DOHH2 (cell line): ENCODE measurements around the gene DCAF17.

ENCODE experiments used
- H3F3A ChIP-seq: fragments of 200-600 bp; sonication (generic), shearing (Covaris generic); 2 replicates; pipeline ENCODE4 v1.6.0; 2016; ENCODE audit warnings: antibody characterized with exemption, mild to moderate bottlenecking; ENCODE audit not compliant: control insufficient read depth, insufficient read depth
- H3K27ac ChIP-seq: fragments of 200-600 bp; sonication (generic); 2 replicates; pipeline ENCODE4 v1.5.1; 2014; ENCODE audit warnings: low read depth, mild to moderate bottlenecking, low read length, moderate library complexity
- H3K27me3 ChIP-seq: fragments of 200-600 bp; sonication (generic); 2 replicates; pipeline ENCODE4 v1.6.1; 2014; ENCODE audit warnings: mild to moderate bottlenecking, low read length, mixed read lengths; ENCODE audit not compliant: control insufficient read depth
- H3K36me3 ChIP-seq: fragments of 200-600 bp; sonication (generic); 2 replicates; pipeline ENCODE4 v1.6.1; 2014; ENCODE audit warnings: mild to moderate bottlenecking, low read length, moderate library complexity, mixed read lengths; ENCODE audit not compliant: control insufficient read depth
- H3K4me1 ChIP-seq: fragments of 200-600 bp; sonication (generic); 2 replicates; pipeline ENCODE4 v1.6.1; 2014; ENCODE audit warnings: mild to moderate bottlenecking, low read length, mixed read lengths; ENCODE audit not compliant: control insufficient read depth
- H3K4me2 ChIP-seq: fragments of 200-600 bp; sonication (generic); 2 replicates; pipeline ENCODE4 v1.6.0; 2014; ENCODE audit warnings: mild to moderate bottlenecking, low read length, moderate library complexity
- H3K4me3 ChIP-seq: fragments of 200-600 bp; sonication (generic); 2 replicates; pipeline ENCODE4 v1.5.1; 2014; ENCODE audit warnings: mild to moderate bottlenecking, low read length, mixed read lengths
- H3K79me2 ChIP-seq: fragments of 200-600 bp; sonication (generic); 2 replicates; pipeline ENCODE4 v1.6.1; 2014; ENCODE audit warnings: mild to moderate bottlenecking, low read length, mixed read lengths; ENCODE audit not compliant: control insufficient read depth
- H3K9me2 ChIP-seq: fragments of 200-600 bp; sonication (generic); replicated peaks from 2 replicates; pipeline ENCODE4 v1.6.1; 2014; ENCODE audit warnings: mild to moderate bottlenecking, low read length, mixed read lengths; ENCODE audit not compliant: control insufficient read depth
- H3K9me3 ChIP-seq: fragments of 200-600 bp; sonication (generic); 2 replicates; pipeline ENCODE4 v1.6.1; 2014; ENCODE audit warnings: antibody characterized with exemption, low read length, mixed read lengths; ENCODE audit not compliant: control insufficient read depth, insufficient read depth
- H4K20me1 ChIP-seq: fragments of 200-600 bp; sonication (generic); 2 replicates; pipeline ENCODE4 v1.6.0; 2014; ENCODE audit warnings: low read depth, mild to moderate bottlenecking, antibody characterized with exemption, low read length, moderate library complexity; ENCODE audit not compliant: control insufficient read depth, insufficient read depth
- EZH2phosphoT487 ChIP-seq: fragments of 200-600 bp; sonication (generic); IDR thresholded peaks from 2 replicates; pipeline ENCODE4 v1.6.1; 2017; ENCODE audit warnings: borderline replicate concordance, mild to moderate bottlenecking, antibody characterized with exemption, low read length, moderate library complexity, mixed read lengths
- TF ChIP-seq, protein P1 (sequence below): fragments of 200-600 bp; sonication (generic); IDR thresholded peaks from one replicate; pipeline ENCODE4 v1.5.1; 2014; ENCODE audit warnings: antibody characterized with exemption, mild to moderate bottlenecking, low read depth, low read length; ENCODE audit not compliant: poor library complexity, severe bottlenecking

DCAF17 gene

DNA sequence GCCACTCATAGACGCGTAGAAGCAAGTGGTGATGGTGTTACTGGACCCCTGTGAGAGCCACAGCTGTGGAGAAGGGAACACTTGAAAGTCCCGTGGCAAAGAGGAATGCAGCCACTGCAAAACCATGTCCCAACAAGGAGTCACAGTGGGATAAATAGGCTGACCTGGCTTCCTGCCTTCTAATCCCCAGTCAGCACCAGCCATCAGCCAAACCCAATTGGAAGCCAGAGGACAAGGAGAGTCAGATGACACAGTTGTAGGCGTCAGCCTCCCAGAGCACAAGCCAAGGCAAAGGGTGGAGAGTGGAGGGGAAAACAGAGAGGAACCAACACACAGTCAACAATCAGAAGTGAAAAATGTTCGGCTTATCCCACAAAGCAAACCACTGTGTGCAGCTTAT, 82.8 kb downstream of the DCAF17 start:
- H3K79me2 ChIP-seq = no peaks in the 10 kb centered on the region
- H3K9me3 ChIP-seq = no peaks in the 10 kb centered on the region
- no peak overlapping the region for H3K4me3 ChIP-seq
- H3K27me3 ChIP-seq = peaks cover 21% of the 10 kb centered on the region
- H4K20me1 ChIP-seq = no peaks in the 10 kb centered on the region
- no peaks in the 10 kb centered on the region for H3F3A ChIP-seq
- no peak for TF ChIP-seq EZH2phosphoT487
- TF ChIP-seq, protein P1, sequence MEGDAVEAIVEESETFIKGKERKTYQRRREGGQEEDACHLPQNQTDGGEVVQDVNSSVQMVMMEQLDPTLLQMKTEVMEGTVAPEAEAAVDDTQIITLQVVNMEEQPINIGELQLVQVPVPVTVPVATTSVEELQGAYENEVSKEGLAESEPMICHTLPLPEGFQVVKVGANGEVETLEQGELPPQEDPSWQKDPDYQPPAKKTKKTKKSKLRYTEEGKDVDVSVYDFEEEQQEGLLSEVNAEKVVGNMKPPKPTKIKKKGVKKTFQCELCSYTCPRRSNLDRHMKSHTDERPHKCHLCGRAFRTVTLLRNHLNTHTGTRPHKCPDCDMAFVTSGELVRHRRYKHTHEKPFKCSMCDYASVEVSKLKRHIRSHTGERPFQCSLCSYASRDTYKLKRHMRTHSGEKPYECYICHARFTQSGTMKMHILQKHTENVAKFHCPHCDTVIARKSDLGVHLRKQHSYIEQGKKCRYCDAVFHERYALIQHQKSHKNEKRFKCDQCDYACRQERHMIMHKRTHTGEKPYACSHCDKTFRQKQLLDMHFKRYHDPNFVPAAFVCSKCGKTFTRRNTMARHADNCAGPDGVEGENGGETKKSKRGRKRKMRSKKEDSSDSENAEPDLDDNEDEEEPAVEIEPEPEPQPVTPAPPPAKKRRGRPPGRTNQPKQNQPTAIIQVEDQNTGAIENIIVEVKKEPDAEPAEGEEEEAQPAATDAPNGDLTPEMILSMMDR = no peak
- no peak overlapping the region for H3K4me2 ChIP-seq
- H3K9me2 ChIP-seq = no peaks in the 10 kb centered on the region
- H3K36me3 ChIP-seq = no peaks in the 10 kb centered on the region
- H3K4me1 ChIP-seq = no peaks in the 10 kb centered on the region
- no peak overlapping the region for H3K27ac ChIP-seq

DNA sequence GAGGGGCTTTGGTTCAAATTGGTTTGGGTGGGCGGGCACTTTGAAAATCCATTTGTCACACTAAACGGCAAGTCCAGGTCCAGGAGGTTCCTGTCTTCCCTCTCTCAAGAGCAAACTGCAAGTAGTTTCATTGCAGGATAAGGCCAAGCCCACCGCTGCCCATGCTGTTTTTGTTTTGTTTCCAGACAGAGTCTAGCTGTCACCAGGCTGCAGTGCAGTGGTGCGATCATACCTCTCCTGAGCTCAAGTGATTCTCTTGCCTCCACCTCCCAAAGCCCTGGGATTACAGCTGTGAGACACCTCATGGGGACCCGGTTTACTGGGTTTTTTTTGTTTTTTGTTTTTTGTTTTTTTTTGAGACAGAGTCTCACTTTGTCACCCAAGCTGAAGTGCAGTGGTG, 86.4 kb downstream of the DCAF17 start:
- TF ChIP-seq, protein P1 = no peak
- TF ChIP-seq EZH2phosphoT487 = no peak
- Histone ChIP-seq H3F3A (no peaks in the 10 kb centered on the region), H3K9me2 (no peaks in the 10 kb centered on the region), H3K4me2 (no peak overlapping the region), H3K27ac (no peak overlapping the region), H3K27me3 (peaks cover 50% of the 10 kb centered on the region), H3K4me1 (peaks cover 15% of the 10 kb centered on the region), H3K4me3 (no peak overlapping the region), H3K9me3 (no peaks in the 10 kb centered on the region), H4K20me1 (no peaks in the 10 kb centered on the region), H3K79me2 (no peaks in the 10 kb centered on the region), H3K36me3 (no peaks in the 10 kb centered on the region)

DNA sequence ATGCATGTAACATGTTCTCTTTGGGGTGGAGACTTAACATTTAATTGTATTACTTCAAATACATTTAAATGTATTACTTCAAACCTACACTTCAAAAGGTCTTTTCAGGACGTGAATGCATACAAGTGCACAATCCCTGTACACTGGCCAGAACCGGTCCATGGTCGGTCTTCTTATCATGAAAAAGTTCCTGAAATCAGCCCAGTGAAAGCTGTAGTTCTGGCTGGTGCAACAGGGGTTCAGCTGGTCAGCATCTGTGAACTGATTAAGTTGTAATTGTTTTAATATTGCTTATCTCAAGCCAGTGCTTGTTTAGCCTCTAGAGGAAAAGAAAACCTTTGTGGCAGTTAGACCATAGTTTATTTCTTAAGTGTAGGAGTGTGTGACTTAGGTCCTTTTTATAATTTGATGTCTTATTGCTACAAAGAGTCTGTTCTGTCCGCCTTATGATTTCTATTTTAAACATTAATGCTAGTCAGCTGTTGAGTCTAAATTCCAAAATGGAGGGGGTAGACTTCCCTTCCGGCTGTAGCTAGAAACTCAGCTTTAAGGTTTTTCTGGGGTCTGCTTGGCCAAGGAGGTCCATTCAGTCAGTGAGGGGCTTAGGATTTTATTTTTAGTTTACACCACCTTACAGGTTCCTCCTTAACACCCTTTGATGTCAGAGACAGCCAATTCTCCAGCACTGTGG, 87.5 kb downstream of the DCAF17 start:
- H3K27ac ChIP-seq = no peak overlapping the region

More for the DNA sequence above, 87.5 kb downstream of the DCAF17 start:
- H3K79me2 ChIP-seq = no peaks in the 10 kb centered on the region
- no peaks in the 10 kb centered on the region for H3K36me3 ChIP-seq
- H4K20me1 ChIP-seq = no peaks in the 10 kb centered on the region
- H3K4me2 ChIP-seq = peak overlapping the region; percentile 87; the same call in 1 of the 2 replicates
- H3K4me1 ChIP-seq = peaks cover 15% of the 10 kb centered on the region
- no peaks in the 10 kb centered on the region for H3K9me2 ChIP-seq
- no peaks in the 10 kb centered on the region for H3K9me3 ChIP-seq
- H3K27me3 ChIP-seq = peaks cover 51% of the 10 kb centered on the region
- TF ChIP-seq, protein P1 = no peak
- TF ChIP-seq EZH2phosphoT487 = no peak
- H3F3A ChIP-seq = no peaks in the 10 kb centered on the region
- H3K4me3 ChIP-seq = 0 out of 2 replicates have a peak overlapping the region, but pooled peaks have one; percentile 73
